NCI-H1105 treated with DMSO at 0.1 percent for 48 hours (cell line): ENCODE results near the gene THOP1.
"Not testable (repeated sequence)": the region's sequence is repeated elsewhere in the genome, so short reads cannot be mapped to it uniquely, and the experiment has no call there.

Experiments
- DNase-seq: peaks from one replicate; lab custom pipeline; 2025; lab: John Stamatoyannopoulos, UW

Gene THOP1

GRCh38 chr19:2817237-2817829, 32.0 kb downstream of the THOP1 start:
- not testable (repeated sequence) for DNase-seq

- peak; percentile 94 for DNase-seq
Observed at GRCh38 chr19:2819540-2820111, 34.3 kb downstream of the THOP1 start, which contains the start of gene ZNF554. ZNF554 (plus strand) TSS chr19:2819868; CDS start chr19:2820072, 204 bp downstream.

- DNase-seq: no peak
Observed at GRCh38 chr19:2820112-2820702, 34.9 kb downstream of the THOP1 start.

- no peak for DNase-seq
Observed at GRCh38 chr19:2822846-2823245, 37.5 kb downstream of the THOP1 start.

GRCh38 chr19:2823646-2824045, 38.3 kb downstream of the THOP1 start:
- DNase-seq: no peak

- no peak for DNase-seq
Observed at GRCh38 chr19:2824129-2824528, 38.8 kb downstream of the THOP1 start.

GRCh38 chr19:2827022-2827421, 41.7 kb downstream of the THOP1 start:
- no peak for DNase-seq

GRCh38 chr19:2827840-2828489, 42.7 kb downstream of the THOP1 start:
- no peak for DNase-seq

GRCh38 chr19:2834294-2834871, 49.1 kb downstream of the THOP1 start:
- no peak for DNase-seq

GRCh38 chr19:2837430-2837829, 52.1 kb downstream of the THOP1 start:
- no peak for DNase-seq

GRCh38 chr19:2840794-2841791, 55.8 kb downstream of the THOP1 start, which contains the start of gene ZNF555:
ZNF555 (plus strand) TSS chr19:2841475; CDS start chr19:2841573, 98 bp downstream.
- DNase-seq: peak; percentile 86

GRCh38 chr19:2841855-2842574, 56.7 kb downstream of the THOP1 start:
- no peak for DNase-seq

GRCh38 chr19:2845107-2845506, 59.8 kb downstream of the THOP1 start:
- no peak for DNase-seq

- no peak for DNase-seq
Observed at GRCh38 chr19:2846180-2846894, 61.0 kb downstream of the THOP1 start.

GRCh38 chr19:2847507-2847906, 62.2 kb downstream of the THOP1 start:
- no peak for DNase-seq

GRCh38 chr19:2848616-2849015, 63.3 kb downstream of the THOP1 start:
- DNase-seq: no peak

- no peak for DNase-seq
Observed at GRCh38 chr19:2850256-2850925, 65.1 kb downstream of the THOP1 start.

- DNase-seq: no peak
Observed at GRCh38 chr19:2852598-2852997, 67.3 kb downstream of the THOP1 start.

- DNase-seq: no peak
Observed at GRCh38 chr19:2853015-2853606, 67.8 kb downstream of the THOP1 start.
